ENCODE measurements around the gene KIF11. TPM values are rescaled to one million over a fixed set of nuclear protein-coding genes. Genes with fewer than 3 reads are reported as not detected.

KIF11 gene
- total and polyA plus RNA-seq, 2 of the 13 experiments (the other 11 are each of a cell fraction or from before 2014, with no cell fraction given), result 8.7 to 38.4 TPM

DNA sequence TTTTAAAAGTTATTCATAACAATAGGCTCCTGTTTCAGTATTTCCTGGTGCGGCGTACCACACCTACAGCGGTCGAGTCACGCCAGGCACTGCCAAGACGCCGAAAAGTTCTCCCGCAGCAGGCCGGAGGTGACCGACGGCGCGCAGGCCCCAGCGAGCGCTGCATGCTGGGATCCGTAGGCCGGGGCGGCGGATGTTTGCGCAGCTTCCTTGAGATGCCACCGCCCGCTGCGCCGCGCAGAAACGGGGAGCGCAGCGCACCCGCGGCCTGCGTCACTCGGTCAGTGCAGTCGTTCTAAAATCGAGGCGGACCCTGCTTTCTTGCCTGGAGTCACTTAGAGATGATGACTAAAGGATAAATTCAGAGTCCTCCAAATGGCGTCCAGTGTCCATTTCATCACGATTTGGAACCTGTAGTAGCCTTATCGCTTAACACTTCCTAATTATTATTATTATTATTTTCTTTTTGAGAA, 1.3 kb upstream of the KIF11 start (continued):
- TF ChIP-seq, protein P1, sequence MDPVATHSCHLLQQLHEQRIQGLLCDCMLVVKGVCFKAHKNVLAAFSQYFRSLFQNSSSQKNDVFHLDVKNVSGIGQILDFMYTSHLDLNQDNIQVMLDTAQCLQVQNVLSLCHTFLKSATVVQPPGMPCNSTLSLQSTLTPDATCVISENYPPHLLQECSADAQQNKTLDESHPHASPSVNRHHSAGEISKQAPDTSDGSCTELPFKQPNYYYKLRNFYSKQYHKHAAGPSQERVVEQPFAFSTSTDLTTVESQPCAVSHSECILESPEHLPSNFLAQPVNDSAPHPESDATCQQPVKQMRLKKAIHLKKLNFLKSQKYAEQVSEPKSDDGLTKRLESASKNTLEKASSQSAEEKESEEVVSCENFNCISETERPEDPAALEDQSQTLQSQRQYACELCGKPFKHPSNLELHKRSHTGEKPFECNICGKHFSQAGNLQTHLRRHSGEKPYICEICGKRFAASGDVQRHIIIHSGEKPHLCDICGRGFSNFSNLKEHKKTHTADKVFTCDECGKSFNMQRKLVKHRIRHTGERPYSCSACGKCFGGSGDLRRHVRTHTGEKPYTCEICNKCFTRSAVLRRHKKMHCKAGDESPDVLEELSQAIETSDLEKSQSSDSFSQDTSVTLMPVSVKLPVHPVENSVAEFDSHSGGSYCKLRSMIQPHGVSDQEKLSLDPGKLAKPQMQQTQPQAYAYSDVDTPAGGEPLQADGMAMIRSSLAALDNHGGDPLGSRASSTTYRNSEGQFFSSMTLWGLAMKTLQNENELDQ (CRISPR knock-in tag; IDR thresholded peaks at IDR 0.05; ENCODE audit: borderline replicate concordance), result no peak
- peak; percentile 83 for TF ChIP-seq TEAD3 (CRISPR knock-in tag; optimal IDR thresholded peaks at IDR 0.05; ENCODE audit: borderline replicate concordance)
- TF ChIP-seq BHLHE40 (IDR thresholded peaks at IDR 0.05; ENCODE audit: low read length), result peak; percentile 11; the same call in 1 of the 2 replicates
- TF ChIP-seq, protein P2, sequence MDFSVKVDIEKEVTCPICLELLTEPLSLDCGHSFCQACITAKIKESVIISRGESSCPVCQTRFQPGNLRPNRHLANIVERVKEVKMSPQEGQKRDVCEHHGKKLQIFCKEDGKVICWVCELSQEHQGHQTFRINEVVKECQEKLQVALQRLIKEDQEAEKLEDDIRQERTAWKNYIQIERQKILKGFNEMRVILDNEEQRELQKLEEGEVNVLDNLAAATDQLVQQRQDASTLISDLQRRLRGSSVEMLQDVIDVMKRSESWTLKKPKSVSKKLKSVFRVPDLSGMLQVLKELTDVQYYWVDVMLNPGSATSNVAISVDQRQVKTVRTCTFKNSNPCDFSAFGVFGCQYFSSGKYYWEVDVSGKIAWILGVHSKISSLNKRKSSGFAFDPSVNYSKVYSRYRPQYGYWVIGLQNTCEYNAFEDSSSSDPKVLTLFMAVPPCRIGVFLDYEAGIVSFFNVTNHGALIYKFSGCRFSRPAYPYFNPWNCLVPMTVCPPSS (IDR thresholded peaks at IDR 0.05), result no peak
- no peak for TF ChIP-seq PLRG1 (conservative IDR thresholded peaks at IDR 0.05)
- no peak; the same call in 1 of the 2 replicates for TF ChIP-seq ZNF460 (CRISPR knock-in tag; IDR thresholded peaks at IDR 0.05; ENCODE audit: borderline replicate concordance)
- no peak for TF ChIP-seq KLF9 (CRISPR knock-in tag; IDR thresholded peaks at IDR 0.05; ENCODE audit: low read depth)
- no peak for TF ChIP-seq MATR3 (CRISPR knock-in tag; IDR thresholded peaks at IDR 0.05)
- peak; percentile 79 for TF ChIP-seq PHF21A (CRISPR knock-in tag; IDR thresholded peaks at IDR 0.05)
- 0 out of 2 replicates have a peak, but pooled peaks have one; percentile 50 for TF ChIP-seq AHDC1 (CRISPR knock-in tag; IDR thresholded peaks at IDR 0.05; ENCODE audit: borderline replicate concordance)
- TF ChIP-seq RORA (CRISPR knock-in tag; IDR thresholded peaks at IDR 0.05), result no peak
- TF ChIP-seq TCF12 (IDR thresholded peaks at IDR 0.05), result no peak
- no peak for TF ChIP-seq TCF12 (CRISPR knock-in tag; IDR thresholded peaks at IDR 0.05)
- TF ChIP-seq ZNF441 (CRISPR knock-in tag; IDR thresholded peaks at IDR 0.05; ENCODE audit: borderline replicate concordance), result no peak
- TF ChIP-seq, protein P3, sequence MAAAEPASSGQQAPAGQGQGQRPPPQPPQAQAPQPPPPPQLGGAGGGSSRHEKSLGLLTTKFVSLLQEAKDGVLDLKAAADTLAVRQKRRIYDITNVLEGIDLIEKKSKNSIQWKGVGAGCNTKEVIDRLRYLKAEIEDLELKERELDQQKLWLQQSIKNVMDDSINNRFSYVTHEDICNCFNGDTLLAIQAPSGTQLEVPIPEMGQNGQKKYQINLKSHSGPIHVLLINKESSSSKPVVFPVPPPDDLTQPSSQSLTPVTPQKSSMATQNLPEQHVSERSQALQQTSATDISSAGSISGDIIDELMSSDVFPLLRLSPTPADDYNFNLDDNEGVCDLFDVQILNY (CRISPR knock-in tag; conservative IDR thresholded peaks at IDR 0.05), result peak; percentile 58; the same call in 1 of the 2 replicates
- no peak for TF ChIP-seq THYN1 (CRISPR knock-in tag; IDR thresholded peaks at IDR 0.05; ENCODE audit: borderline replicate concordance, low read depth)
- TF ChIP-seq, protein P4, sequence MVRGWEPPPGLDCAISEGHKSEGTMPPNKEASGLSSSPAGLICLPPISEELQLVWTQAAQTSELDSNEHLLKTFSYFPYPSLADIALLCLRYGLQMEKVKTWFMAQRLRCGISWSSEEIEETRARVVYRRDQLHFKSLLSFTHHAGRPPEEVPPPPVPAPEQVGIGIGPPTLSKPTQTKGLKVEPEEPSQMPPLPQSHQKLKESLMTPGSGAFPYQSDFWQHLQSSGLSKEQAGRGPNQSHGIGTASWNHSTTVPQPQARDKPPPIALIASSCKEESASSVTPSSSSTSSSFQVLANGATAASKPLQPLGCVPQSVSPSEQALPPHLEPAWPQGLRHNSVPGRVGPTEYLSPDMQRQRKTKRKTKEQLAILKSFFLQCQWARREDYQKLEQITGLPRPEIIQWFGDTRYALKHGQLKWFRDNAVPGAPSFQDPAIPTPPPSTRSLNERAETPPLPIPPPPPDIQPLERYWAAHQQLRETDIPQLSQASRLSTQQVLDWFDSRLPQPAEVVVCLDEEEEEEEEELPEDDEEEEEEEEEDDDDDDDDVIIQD (CRISPR knock-in tag; IDR thresholded peaks at IDR 0.05; ENCODE audit: low read depth), result peak; percentile 54; the same call in 1 of the 2 replicates
- TF ChIP-seq RBAK (CRISPR knock-in tag; IDR thresholded peaks at IDR 0.05), result no peak
- TF ChIP-seq ZNF3 (CRISPR knock-in tag; IDR thresholded peaks at IDR 0.05), result no peak

All from HepG2 (cell line).